Neural cell (in vitro differentiated cells): ENCODE measurements around the gene TULP1.

Experiments used
- EP300 ChIP-seq: fragments of 450-650 bp; conservative IDR thresholded peaks from 2 replicates; pipeline ENCODE4 v1.6.1; 2014; ENCODE audit warnings: antibody characterized with exemption, mild to moderate bottlenecking, moderate library complexity; ENCODE audit not compliant: poor library complexity, severe bottlenecking
- EZH2 ChIP-seq: fragments of 200-600, 300-800 bp; shearing (Covaris generic), sonication (generic); IDR thresholded peaks from 2 replicates; pipeline ENCODE4 v1.6.1; 2014; ENCODE audit warnings: antibody characterized with exemption, low read length, borderline replicate concordance, mild to moderate bottlenecking; ENCODE audit not compliant: insufficient read depth, poor library complexity, severe bottlenecking
- POLR2AphosphoS5 ChIP-seq: IDR thresholded peaks from 2 replicates; pipeline ENCODE4 v1.6.1; 2012
- SMC3 ChIP-seq: fragments of 450-650 bp; conservative IDR thresholded peaks from 2 replicates; pipeline ENCODE4 v1.6.1; 2014; ENCODE audit warnings: antibody characterized with exemption, mild to moderate bottlenecking, moderate library complexity; ENCODE audit not compliant: poor library complexity
- TAF1 ChIP-seq: IDR thresholded peaks from 2 replicates; pipeline ENCODE4 v1.6.1; 2012; ENCODE audit warnings: low read depth
- TF ChIP-seq, protein P1 (sequence below): fragments of 450-650 bp; IDR thresholded peaks from 2 replicates; pipeline ENCODE4 v1.5.1; 2014; ENCODE audit warnings: antibody characterized with exemption, mild to moderate bottlenecking, moderate library complexity; ENCODE audit not compliant: poor library complexity, severe bottlenecking
- TF ChIP-seq, protein P2 (sequence below): IDR thresholded peaks from 2 replicates; pipeline ENCODE4 v1.6.1; 2012; ENCODE audit warnings: borderline replicate concordance

DNA sequence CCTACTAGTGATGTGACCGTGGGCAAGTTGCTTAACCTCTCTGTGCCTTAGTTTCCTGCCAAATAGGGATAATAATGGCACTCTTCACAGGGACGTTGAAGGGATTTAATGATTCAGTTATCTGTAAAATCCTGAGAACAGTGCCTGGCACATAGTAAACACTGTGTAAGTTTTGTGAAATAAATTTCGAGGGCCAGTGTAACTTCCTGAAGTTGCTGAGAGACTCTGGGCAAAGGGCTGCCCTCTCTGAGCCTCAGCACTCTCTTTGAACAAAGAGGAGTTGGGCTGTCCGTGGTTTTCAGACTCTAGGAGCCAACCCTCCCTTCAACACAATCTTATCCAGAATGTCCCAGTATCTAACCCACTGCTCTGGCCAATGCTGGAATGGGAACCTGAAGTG lies 13.3 kb downstream of the TULP1 start:
- TF ChIP-seq TAF1 (no peak), POLR2AphosphoS5 (no peak), EP300 (no peak), SMC3 (no peak), EZH2 (no peak)
- TF ChIP-seq, protein P1, sequence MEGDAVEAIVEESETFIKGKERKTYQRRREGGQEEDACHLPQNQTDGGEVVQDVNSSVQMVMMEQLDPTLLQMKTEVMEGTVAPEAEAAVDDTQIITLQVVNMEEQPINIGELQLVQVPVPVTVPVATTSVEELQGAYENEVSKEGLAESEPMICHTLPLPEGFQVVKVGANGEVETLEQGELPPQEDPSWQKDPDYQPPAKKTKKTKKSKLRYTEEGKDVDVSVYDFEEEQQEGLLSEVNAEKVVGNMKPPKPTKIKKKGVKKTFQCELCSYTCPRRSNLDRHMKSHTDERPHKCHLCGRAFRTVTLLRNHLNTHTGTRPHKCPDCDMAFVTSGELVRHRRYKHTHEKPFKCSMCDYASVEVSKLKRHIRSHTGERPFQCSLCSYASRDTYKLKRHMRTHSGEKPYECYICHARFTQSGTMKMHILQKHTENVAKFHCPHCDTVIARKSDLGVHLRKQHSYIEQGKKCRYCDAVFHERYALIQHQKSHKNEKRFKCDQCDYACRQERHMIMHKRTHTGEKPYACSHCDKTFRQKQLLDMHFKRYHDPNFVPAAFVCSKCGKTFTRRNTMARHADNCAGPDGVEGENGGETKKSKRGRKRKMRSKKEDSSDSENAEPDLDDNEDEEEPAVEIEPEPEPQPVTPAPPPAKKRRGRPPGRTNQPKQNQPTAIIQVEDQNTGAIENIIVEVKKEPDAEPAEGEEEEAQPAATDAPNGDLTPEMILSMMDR = no peak
- TF ChIP-seq, protein P2, sequence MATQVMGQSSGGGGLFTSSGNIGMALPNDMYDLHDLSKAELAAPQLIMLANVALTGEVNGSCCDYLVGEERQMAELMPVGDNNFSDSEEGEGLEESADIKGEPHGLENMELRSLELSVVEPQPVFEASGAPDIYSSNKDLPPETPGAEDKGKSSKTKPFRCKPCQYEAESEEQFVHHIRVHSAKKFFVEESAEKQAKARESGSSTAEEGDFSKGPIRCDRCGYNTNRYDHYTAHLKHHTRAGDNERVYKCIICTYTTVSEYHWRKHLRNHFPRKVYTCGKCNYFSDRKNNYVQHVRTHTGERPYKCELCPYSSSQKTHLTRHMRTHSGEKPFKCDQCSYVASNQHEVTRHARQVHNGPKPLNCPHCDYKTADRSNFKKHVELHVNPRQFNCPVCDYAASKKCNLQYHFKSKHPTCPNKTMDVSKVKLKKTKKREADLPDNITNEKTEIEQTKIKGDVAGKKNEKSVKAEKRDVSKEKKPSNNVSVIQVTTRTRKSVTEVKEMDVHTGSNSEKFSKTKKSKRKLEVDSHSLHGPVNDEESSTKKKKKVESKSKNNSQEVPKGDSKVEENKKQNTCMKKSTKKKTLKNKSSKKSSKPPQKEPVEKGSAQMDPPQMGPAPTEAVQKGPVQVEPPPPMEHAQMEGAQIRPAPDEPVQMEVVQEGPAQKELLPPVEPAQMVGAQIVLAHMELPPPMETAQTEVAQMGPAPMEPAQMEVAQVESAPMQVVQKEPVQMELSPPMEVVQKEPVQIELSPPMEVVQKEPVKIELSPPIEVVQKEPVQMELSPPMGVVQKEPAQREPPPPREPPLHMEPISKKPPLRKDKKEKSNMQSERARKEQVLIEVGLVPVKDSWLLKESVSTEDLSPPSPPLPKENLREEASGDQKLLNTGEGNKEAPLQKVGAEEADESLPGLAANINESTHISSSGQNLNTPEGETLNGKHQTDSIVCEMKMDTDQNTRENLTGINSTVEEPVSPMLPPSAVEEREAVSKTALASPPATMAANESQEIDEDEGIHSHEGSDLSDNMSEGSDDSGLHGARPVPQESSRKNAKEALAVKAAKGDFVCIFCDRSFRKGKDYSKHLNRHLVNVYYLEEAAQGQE = no peak
